SK-N-DZ (cell line): ENCODE results near the gene NCOA3.

ENCODE experiments used
- DNase-seq: peaks from one replicate; pipeline ENCODE4 v3.0.0-alpha.2; 2015; ENCODE audit warnings: low spot score
- small RNA-seq, 2 experiments: library from RNA; depleted of rRNA; stranded (forward); fragments of <200 nt; gene quantifications; one replicate each; pipeline ENCODE3, GENCODE V24; 2014

Gene NCOA3

DNA sequence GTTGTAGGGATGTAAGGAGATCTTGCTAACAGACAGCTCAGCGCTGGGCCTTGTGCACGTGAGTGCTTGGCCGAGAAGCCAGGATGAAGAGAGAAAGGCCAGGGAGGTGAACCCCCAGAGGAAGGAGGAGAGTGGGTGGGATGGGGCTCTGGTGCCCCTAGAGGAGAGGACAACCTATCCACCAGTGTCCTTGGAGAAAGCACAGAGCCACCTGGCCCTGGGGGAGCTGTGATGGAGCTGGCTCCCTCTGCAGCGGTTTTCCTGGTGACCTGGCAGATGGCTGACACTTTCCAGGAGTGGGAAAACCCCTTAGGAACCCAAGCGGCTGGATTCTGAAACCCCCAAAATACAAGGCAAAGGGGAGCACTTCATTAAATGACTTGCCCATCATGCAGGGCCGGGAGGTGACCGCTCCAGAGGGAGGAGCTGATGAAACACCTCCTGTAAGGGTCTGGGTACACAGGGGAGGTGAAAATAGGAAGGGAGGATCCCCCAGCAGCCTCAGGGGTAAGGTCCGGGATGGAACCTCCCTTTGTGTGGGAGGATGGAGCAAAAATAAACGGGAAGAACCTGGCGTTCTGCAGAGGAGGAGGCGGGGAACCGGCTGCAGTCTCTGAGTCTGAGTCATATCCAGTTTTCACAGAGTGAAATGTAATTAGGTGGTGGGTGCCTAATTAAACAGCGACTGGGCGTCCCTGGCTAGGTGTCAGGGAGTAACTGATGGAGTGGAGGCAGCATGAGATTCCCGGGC, 203.2 kb downstream of the NCOA3 start:
- no peak for DNase-seq

GRCh38 chr20:47705497-47705856, 203.8 kb downstream of the NCOA3 start:
- no peak for DNase-seq

DNA sequence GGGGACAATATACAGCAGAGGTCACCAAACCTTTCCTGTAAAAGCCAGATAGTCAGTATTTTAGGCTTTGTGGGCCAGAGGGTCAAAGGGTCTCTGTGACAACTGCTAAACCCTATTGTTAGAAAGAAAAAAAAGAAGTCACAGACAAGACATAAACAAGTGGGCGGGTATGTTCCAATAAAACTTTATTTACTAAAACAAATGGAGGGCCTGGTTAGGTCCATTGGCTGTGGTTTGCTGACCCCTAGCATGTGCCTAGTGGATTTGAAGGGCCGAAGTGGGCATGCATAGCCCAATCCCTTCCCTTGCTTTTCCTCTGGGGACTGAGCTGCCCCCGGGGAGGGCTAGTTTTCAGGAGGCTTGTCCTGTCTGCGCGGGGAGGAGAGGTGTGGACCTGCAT, 204.7 kb downstream of the NCOA3 start:
- no peak for DNase-seq

Small RNAs within 50 kb of the gene (small RNA-seq; reads per million reads assigned to genes)
- gene RNU6-497P (0 reads per million in 2 experiments), gene RNU6-563P (0 reads per million in 2 experiments)
